ENCODE measurements around the gene SSNA1. TPM values are rescaled to one million over a fixed set of nuclear protein-coding genes. Genes with fewer than 3 reads are reported as not detected.

SSNA1 gene
- total RNA-seq, 1 donor from 2014 or later = 73.7 TPM

- intact Hi-C loops (cut with DNase I) = no loop called here
- DNase-seq = no peak
Measured at GRCh38 chr9:137222190-137223077, 34.0 kb downstream of the SSNA1 start, which contains the start of gene RNF208. TSS of gene RNF208 (minus strand) at chr9:137222240. CDS start at chr9:137221212, 1,028 bp downstream.

GRCh38 chr9:137223078-137223970 lies 34.8 kb downstream of the SSNA1 start:
- ATAC-seq (ENCODE audit: poor library complexity) (peak; percentile 93), DNase-seq (peak; percentile 98)
- intact Hi-C loops (cut with DNase I) = no loop called here

More at GRCh38 chr9:137222190-137223077, 34.0 kb downstream of the SSNA1 start, which contains the start of gene RNF208:
- ATAC-seq (ENCODE audit: poor library complexity) = peak; percentile 4

DNA sequence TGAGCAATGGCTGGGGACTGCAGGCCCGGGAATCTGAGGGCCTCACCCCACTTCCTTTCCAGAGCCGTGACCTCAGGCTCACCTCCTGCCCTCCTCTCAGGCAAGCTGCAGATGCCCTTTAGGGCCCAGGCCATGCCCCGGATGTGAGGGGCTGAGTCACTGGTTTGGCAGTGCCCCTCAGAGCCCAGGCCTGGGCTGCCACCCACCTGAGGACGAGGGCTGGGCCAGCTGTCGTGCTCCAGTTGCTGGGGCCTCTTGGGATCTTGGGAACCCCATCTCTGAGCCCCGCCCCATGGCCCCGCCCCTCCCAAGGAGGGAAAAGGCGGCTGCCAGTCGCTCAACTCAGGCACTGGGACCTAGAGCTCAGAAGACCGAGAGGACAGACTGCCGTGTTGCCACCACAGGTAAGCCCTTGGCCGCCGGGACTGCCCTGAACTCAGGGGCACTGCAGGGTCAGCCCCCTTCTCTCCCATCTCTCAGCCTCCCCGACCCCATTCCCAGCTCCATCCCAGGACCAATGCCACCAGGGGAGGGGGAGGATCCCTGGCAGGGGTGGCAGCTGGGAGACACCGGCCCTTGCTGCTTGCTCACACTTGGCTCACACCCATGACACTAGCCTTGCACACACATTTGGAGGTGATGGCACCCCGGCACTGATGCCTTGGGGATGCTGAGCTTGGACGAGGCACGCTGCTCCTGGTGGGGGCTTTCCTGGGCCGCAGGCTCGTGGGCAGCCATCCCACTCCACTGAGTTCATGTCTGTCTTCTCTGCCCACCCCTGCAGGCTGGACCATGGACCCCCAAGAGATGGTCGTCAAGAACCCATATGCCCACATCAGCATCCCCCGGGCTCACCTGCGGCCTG lies 36.6 kb downstream of the SSNA1 start, which contains the start of gene CYSRT1:
TSS of gene CYSRT1 (plus strand) at position 345 of the 865 bp plus-strand sequence. CDS start at position 793, 448 bp downstream.
- DNase-seq = no peak
- no peak for ATAC-seq (ENCODE audit: poor library complexity)
- intact Hi-C loops (cut with DNase I) = loop anchor here (5.0 kb wide), 1 partner anchor 33 kb away; no protein-coding TSS in a partner anchor

GRCh38 chr9:137225699-137226331 lies 37.3 kb downstream of the SSNA1 start:
- ATAC-seq (ENCODE audit: poor library complexity) (no peak), DNase-seq (no peak)
- intact Hi-C loops (cut with DNase I) = loop anchor here (2.0 to 5.0 kb wide), 2 partner anchors 34 to 107 kb away; no protein-coding TSS in a partner anchor

DNA sequence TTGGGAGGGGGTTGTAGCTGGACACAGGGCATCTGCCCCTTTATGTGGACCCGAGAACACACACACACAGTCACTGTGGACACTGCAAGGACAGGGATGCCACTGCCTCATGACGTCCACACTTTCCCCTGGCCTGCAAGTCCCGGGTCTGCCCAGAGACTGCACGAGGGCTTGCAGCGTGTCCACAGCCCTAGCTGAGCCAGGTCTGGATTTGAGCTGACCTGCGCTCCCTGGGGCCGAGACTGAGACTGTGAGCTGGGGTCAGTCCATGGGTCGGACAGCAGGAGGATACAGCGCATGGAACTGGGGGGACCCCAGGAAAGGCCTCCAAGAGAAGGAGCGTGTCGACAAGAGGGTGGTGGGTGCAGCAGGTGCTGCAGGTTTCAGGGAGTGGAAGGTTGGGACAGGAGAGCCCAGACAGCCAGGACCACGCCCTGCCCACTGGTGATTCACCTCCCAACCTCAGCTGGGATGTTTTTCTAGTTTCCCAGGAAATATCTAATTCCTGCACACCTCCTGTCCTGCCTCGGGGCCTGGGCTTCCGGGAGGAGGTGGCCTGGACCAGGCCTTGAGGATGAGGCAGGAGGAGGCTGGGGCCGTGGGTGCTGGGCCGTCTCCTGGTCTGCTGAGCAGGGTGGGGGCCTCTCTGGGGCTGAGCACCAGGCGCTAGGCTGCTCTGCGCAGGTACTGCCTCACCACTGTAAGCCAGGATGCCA lies 38.0 kb downstream of the SSNA1 start:
- ATAC-seq (ENCODE audit: poor library complexity) (no peak), DNase-seq (no peak)
- intact Hi-C loops (cut with DNase I) = loop anchor here (2.0 to 5.0 kb wide), 2 partner anchors 34 to 108 kb away; no protein-coding TSS in a partner anchor

DNA sequence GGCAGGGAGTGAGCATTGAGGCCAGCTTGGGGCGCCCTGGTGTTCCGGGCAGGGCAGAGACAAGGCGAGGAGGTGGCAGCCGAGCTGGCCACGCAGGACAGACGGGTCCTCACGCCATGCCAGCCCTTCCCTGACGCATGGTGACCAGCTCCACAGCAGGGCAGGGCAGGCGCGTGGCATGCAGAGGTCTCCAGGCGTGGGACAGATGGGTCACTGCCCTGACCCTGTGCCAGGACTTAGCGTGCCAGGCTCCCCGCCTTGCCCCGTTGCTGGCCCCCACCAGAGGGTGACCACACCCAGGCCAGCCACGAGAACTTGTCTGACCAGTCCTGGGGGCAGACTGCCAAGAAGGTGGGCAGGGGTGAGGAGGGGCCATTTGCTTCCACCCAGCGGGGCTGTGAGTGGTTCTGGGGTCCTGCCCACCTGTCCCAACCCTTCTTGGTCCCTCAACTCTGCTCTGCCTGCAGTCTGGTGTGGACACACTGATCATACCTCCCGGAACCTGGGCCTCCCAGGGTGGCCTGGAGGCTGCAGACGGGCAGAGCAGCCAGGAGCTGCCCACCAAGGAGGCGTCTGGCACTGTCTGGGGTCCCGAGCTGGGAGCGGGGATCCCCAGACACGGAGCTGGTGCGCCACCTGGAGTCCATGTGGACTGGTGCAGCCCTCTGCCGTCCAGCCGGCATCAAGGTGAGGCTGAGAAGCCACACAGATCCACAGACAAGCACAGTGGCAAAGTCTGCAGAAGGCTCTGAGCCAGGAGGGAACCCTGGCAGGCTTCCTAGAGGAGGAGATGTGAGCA lies 38.8 kb downstream of the SSNA1 start, which contains the start of gene RNF224:
TSS of gene RNF224 (plus strand) at position 449 of the 799 bp plus-strand sequence. CDS start 834 bp downstream, outside the sequence.
- peak; percentile 85 for DNase-seq
- ATAC-seq (ENCODE audit: poor library complexity) = peak; percentile 34
- intact Hi-C loops (cut with DNase I) = loop anchor here (2.0 to 5.0 kb wide), 2 partner anchors 35 to 108 kb away; no protein-coding TSS in a partner anchor

- ATAC-seq (ENCODE audit: poor library complexity) (no peak), DNase-seq (no peak)
- intact Hi-C loops (cut with DNase I) = loop anchor here (2.0 to 5.0 kb wide), 2 partner anchors 36 to 109 kb away; no protein-coding TSS in a partner anchor
Measured at GRCh38 chr9:137227853-137228505, 39.5 kb downstream of the SSNA1 start.

DNA sequence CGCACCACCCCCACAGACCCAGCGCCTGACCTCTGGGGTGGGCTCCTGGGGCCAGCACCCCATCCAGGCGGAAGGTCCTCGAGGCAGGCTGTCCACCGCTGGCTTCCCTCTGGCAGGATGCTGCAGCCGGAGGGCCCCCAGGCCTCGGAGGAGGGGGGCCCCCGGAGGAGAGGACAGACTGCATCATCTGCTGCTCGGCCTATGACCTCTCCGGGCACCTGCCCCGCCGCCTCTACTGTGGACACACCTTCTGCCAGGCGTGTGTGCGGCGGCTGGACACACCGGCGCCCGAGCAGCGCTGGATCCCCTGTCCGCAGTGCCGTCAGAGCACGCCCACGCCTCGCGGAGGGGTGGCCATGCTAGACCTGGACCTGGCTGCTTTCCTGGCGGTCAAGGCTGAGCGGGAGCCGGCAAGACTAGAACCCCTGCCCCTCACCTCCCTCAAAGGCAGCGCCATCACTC lies 40.1 kb downstream of the SSNA1 start:
- ATAC-seq (ENCODE audit: poor library complexity) (no peak), DNase-seq (no peak)
- intact Hi-C loops (cut with DNase I) = loop anchor here (5.0 kb wide), 1 partner anchor 36 kb away; no protein-coding TSS in a partner anchor

GRCh38 chr9:137228968-137229896 lies 40.8 kb downstream of the SSNA1 start:
- intact Hi-C loops (cut with DNase I) = loop anchor here (5.0 kb wide), 1 partner anchor 37 kb away; no protein-coding TSS in a partner anchor
- no peak for DNase-seq
- no peak for ATAC-seq (ENCODE audit: poor library complexity)

- ATAC-seq (ENCODE audit: poor library complexity) (no peak), DNase-seq (no peak)
- intact Hi-C loops (cut with DNase I) = loop anchor here (5.0 kb wide), 1 partner anchor 38 kb away; no protein-coding TSS in a partner anchor
Measured at GRCh38 chr9:137229903-137230704, 41.6 kb downstream of the SSNA1 start.

DNA sequence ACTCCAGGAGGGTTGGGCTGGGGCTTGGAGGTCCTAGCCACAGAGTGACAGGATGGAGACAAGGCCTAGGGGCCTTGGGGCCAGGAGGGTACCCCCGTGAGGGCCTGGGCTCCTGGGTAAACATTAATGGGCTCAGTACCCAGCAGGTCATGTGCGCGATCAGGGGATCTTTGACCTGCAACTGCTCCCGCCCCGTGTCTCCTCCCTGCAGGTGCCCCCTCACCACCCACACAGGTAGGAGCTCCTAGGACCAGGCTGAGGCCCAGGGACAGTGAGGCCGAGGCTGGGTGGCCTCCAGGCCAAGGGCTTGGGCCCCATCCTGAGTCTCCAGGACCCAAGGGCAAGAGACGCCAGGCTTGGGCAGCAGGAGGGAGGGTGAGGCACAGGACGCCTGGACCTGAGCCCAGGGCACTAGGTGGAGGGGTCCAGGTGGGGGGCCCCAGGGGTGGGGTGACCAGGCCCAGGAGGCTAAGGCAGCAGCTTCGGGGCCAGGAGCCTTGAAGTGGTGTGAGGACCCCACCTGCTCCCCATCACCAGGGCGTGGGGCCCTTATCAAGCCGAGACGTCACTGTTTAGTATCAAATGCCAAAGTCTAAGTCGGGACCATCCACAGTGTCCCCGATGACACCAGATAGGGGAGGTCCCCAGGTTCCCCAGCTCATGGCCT lies 42.4 kb downstream of the SSNA1 start, which contains the start of gene SLC34A3:
TSS of gene SLC34A3 (plus strand) at position 197 of the 667 bp plus-strand sequence. CDS start 802 bp downstream, outside the sequence.
- DNase-seq (no peak), ATAC-seq (ENCODE audit: poor library complexity) (no peak)
- intact Hi-C loops (cut with DNase I) = no loop called here

GRCh38 chr9:137231372-137232039 lies 43.0 kb downstream of the SSNA1 start:
- DNase-seq (no peak), ATAC-seq (ENCODE audit: poor library complexity) (no peak)
- intact Hi-C loops (cut with DNase I) = no loop called here

Measured in Right ventricle myocardium superior (tissue), 1 donor.